Panc1 (cell line): ENCODE data around the gene APOL6.

Experiments
- CTCF ChIP-seq: fragments of 450-650 bp; IDR thresholded peaks from 2 replicates; pipeline ENCODE4 v1.5.1; 2017; ENCODE audit warnings: mild to moderate bottlenecking
- POLR2AphosphoS5 ChIP-seq: IDR thresholded peaks from 2 replicates; pipeline ENCODE4 v1.6.1; 2012; ENCODE audit warnings: mild to moderate bottlenecking, low read depth, low read length, moderate library complexity

GRCh38 chr22:35641494-35642120, 6.6 kb upstream of the APOL6 start:
- TF ChIP-seq CTCF (no peak), POLR2AphosphoS5 (no peak)
